ENCODE data around the gene MRTFA. TPM values are rescaled to one million over a fixed set of nuclear protein-coding genes. Genes with fewer than 3 reads are reported as not detected.

Gene MRTFA
- total and polyA plus RNA-seq, 2 of the 13 experiments (the other 11 are each of a cell fraction or from before 2014, with no cell fraction given): 2.4 to 8.2 TPM

DNA sequence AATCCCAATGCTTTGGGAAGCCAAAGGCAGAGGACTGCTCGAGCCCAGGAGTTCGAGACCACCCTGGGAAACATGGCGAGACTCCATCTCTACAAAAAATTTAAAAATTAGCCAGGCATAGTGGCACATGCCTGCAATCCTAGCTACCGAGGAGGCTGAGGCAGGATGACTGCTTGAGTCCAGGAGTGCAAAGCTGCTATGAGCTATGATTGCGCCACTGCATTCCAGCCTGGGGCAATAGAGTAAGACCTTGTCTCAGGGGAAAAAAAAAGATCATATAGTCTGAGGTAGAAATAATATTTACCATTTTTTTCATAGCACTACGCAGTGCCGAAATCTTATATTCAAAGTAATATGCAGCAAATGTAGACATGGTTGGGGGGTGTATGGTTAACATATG, 47.8 kb downstream of the MRTFA start (continued):
- no peak for TF ChIP-seq ZBTB2 (CRISPR knock-in tag; IDR thresholded peaks at IDR 0.05; ENCODE audit: low read depth)
- no peak for TF ChIP-seq ZNF768 (CRISPR knock-in tag; IDR thresholded peaks at IDR 0.05)
- no peak for TF ChIP-seq RFXANK (CRISPR knock-in tag; IDR thresholded peaks at IDR 0.05)
- 0 out of 2 replicates have a peak, but pooled peaks have one; percentile 29 for TF ChIP-seq ZNF501 (CRISPR knock-in tag; IDR thresholded peaks at IDR 0.05)
- TF ChIP-seq ZSCAN21 (CRISPR knock-in tag; IDR thresholded peaks at IDR 0.05; ENCODE audit: borderline replicate concordance): no peak
- no peak for TF ChIP-seq ZNF44 (CRISPR knock-in tag; IDR thresholded peaks at IDR 0.05)
- TF ChIP-seq, protein P1, sequence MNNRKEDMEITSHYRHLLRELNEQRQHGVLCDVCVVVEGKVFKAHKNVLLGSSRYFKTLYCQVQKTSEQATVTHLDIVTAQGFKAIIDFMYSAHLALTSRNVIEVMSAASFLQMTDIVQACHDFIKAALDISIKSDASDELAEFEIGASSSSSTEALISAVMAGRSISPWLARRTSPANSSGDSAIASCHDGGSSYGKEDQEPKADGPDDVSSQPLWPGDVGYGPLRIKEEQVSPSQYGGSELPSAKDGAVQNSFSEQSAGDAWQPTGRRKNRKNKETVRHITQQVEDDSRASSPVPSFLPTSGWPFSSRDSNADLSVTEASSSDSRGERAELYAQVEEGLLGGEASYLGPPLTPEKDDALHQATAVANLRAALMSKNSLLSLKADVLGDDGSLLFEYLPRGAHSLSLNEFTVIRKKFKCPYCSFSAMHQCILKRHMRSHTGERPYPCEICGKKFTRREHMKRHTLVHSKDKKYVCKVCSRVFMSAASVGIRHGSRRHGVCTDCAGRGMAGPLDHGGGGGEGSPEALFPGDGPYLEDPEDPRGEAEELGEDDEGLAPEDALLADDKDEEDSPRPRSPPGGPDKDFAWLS (CRISPR knock-in tag; IDR thresholded peaks at IDR 0.05; ENCODE audit: borderline replicate concordance): no peak
- no peak for TF ChIP-seq PHF20 (CRISPR knock-in tag; IDR thresholded peaks at IDR 0.05)
- TF ChIP-seq MED13 (CRISPR knock-in tag; IDR thresholded peaks at IDR 0.05): no peak
- peak; percentile 63; the same call in 1 of the 2 replicates for TF ChIP-seq POGZ (CRISPR knock-in tag; IDR thresholded peaks at IDR 0.05)
- no peak for TF ChIP-seq FOXM1 (CRISPR knock-in tag; IDR thresholded peaks at IDR 0.05)
- no peak for TF ChIP-seq ZNF280D (CRISPR knock-in tag; IDR thresholded peaks at IDR 0.05)
- TF ChIP-seq, protein P2, sequence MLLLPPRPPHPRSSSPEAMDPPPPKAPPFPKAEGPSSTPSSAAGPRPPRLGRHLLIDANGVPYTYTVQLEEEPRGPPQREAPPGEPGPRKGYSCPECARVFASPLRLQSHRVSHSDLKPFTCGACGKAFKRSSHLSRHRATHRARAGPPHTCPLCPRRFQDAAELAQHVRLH (CRISPR knock-in tag; IDR thresholded peaks at IDR 0.05; ENCODE audit: borderline replicate concordance, low read depth): 0 out of 2 replicates have a peak, but pooled peaks have one; percentile 60
- TF ChIP-seq MED8 (CRISPR knock-in tag; IDR thresholded peaks at IDR 0.05; ENCODE audit: insufficient replicate concordance): no peak
- TF ChIP-seq ZNF773 (CRISPR knock-in tag; IDR thresholded peaks at IDR 0.05; ENCODE audit: borderline replicate concordance): no peak
- 0 out of 2 replicates have a peak, but pooled peaks have one; percentile 33 for TF ChIP-seq KLF6 (CRISPR knock-in tag; IDR thresholded peaks at IDR 0.05)
- no peak for TF ChIP-seq CCDC6 (CRISPR knock-in tag; IDR thresholded peaks at IDR 0.05)
- no peak for TF ChIP-seq ARNTL (CRISPR knock-in tag; IDR thresholded peaks at IDR 0.05)
- TF ChIP-seq SALL1 (CRISPR knock-in tag; IDR thresholded peaks at IDR 0.05): peak; percentile 99
- TF ChIP-seq ZNF605 (CRISPR knock-in tag; IDR thresholded peaks at IDR 0.05): no peak
- TF ChIP-seq ATF7 (IDR thresholded peaks at IDR 0.05): no peak
- TF ChIP-seq ATF7 (CRISPR knock-in tag; IDR thresholded peaks at IDR 0.05): no peak
- peak; percentile 78 for TF ChIP-seq ZNF614 (CRISPR knock-in tag; IDR thresholded peaks at IDR 0.05; ENCODE audit: borderline replicate concordance)
- TF ChIP-seq, protein P3, sequence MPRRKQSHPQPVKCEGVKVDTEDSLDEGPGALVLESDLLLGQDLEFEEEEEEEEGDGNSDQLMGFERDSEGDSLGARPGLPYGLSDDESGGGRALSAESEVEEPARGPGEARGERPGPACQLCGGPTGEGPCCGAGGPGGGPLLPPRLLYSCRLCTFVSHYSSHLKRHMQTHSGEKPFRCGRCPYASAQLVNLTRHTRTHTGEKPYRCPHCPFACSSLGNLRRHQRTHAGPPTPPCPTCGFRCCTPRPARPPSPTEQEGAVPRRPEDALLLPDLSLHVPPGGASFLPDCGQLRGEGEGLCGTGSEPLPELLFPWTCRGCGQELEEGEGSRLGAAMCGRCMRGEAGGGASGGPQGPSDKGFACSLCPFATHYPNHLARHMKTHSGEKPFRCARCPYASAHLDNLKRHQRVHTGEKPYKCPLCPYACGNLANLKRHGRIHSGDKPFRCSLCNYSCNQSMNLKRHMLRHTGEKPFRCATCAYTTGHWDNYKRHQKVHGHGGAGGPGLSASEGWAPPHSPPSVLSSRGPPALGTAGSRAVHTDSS (CRISPR knock-in tag; conservative IDR thresholded peaks at IDR 0.05): no peak
- no peak for TF ChIP-seq GABPA (IDR thresholded peaks at IDR 0.05; ENCODE audit: low read depth, low read length)
- no peak for TF ChIP-seq GABPA (CRISPR knock-in tag; IDR thresholded peaks at IDR 0.05; ENCODE audit: low read depth)

Measured in HepG2 (cell line).